ENCODE results near the gene C12orf75.

C12orf75 gene

DNA sequence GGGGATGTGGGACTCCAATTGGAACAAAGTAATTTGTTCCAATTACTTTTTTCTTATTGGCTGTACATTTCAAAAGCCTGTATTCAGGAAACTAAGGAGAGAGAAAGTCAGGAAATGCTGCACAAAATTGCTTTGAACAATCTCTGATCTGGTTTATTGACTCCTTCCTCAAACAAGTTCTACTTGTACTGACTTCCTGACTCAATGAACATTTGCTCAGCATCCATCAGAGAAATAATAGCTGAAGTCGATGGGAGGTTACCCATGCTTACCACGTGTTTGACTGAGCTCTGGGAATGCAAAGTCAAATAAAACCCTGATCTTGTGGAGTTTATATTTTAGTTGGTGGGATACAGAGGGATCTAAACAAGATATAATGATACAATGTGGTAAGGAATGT, 15.4 kb upstream of the C12orf75 start:
- TF ChIP-seq, protein P1, sequence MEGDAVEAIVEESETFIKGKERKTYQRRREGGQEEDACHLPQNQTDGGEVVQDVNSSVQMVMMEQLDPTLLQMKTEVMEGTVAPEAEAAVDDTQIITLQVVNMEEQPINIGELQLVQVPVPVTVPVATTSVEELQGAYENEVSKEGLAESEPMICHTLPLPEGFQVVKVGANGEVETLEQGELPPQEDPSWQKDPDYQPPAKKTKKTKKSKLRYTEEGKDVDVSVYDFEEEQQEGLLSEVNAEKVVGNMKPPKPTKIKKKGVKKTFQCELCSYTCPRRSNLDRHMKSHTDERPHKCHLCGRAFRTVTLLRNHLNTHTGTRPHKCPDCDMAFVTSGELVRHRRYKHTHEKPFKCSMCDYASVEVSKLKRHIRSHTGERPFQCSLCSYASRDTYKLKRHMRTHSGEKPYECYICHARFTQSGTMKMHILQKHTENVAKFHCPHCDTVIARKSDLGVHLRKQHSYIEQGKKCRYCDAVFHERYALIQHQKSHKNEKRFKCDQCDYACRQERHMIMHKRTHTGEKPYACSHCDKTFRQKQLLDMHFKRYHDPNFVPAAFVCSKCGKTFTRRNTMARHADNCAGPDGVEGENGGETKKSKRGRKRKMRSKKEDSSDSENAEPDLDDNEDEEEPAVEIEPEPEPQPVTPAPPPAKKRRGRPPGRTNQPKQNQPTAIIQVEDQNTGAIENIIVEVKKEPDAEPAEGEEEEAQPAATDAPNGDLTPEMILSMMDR (conservative IDR thresholded peaks at IDR 0.05) = no peak
- TF ChIP-seq ZFX (IDR thresholded peaks at IDR 0.05) = no peak

DNA sequence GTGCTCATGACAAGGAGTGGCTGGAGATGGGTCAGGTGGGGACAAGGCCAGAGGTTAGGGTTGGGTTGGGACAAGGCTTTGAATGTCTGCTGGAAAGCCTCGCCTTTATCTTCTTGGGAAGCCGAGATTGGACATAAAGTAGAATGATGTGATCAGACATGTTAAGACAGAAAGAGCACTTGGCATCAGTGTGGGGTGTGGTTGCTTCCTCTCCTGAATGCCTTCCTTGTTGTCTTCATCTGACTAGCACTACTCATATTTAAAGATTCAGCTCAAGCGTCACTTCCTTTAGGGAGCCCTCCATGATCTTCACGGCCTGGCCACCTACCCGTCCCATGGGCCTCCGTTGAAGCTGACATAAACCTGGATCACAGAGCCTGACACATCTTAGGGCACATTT, 14.8 kb upstream of the C12orf75 start:
- TF ChIP-seq ZFX (IDR thresholded peaks at IDR 0.05) = no peak
- TF ChIP-seq, protein P1 (conservative IDR thresholded peaks at IDR 0.05) = no peak
- no peak overlapping the region for H3K27ac ChIP-seq

More for the DNA sequence above, 15.4 kb upstream of the C12orf75 start:
- no peak overlapping the region for H3K27ac ChIP-seq

DNA sequence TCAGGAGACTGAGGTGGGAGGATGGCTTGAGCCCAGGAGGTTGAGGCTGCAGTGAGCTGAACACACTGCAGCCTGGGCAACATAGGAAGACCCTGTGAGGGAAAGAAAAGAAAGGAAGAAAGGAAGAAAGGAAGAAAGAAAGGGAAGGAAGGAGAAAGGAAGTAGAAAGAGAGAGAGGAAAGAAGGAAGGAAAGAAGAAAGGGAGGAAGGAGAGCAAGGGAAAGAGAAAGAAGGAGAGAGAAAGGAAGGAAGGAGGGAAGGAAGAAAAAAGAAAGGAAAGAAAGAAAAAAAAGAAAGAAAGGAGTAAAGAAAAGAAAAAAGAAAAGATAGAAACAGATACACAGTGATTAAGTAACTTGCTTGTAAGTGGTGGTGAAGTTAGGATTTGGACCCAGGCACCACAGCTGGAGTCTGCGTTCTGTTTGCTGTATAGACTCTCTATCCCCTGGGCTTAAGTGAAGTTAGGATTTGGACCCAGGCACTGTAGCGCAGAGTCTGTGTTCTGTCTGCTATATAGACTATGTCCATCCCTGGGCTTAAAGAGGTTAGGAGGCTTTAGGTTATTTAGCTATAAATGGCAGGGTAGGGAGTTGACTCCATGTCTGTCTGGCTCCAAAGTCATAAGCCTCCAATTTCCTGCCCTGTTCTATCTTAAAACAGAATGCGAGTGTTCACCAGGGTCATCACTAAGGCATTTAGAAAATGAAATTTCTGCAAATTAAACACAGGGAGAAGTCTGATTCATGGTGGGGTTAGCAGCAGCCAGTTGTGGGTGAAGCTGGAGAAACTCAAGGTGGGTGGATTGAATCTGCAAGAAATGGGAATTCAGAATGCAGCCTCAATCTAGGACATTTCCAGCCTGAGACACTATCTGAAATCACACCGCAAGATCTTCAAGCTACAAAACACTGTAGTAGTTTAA, 13.3 kb upstream of the C12orf75 start:
- no peak overlapping the region for H3K27ac ChIP-seq
- TF ChIP-seq, protein P1 (conservative IDR thresholded peaks at IDR 0.05) = no peak
- no peak for TF ChIP-seq ZFX (IDR thresholded peaks at IDR 0.05)

DNA sequence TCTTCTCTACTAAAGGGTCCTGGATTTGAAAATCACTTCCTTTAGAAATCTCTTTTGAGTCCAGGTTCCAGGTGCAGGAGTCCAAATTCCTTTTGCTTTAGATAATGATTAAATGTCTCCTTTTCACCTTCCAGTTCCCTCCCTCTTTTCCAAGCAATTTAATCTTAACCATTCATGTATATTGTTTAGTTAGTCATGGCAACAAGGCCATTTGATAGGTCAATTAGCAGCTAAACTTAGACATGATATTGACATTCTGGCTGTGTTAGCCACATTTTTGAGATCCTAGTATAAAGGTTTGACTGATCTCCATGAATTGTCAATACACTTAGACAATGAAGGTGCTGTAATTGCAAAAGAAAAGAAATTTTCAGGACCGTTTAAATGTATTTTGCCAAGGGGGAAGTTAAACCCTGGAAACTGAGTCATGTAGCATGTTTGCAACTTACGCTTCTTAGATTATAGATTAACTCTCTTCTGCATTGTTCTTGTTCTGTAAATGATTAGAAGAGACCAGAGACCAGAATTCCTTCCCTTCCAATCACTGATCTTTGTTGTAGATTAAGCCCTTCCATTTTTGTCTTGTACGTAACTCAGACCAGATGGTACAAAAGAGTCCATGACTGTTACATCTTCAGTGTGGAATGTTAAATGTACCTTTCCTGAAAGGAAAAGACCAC, 12.4 kb upstream of the C12orf75 start:
- TF ChIP-seq, protein P1 (conservative IDR thresholded peaks at IDR 0.05) = no peak
- TF ChIP-seq ZFX (IDR thresholded peaks at IDR 0.05) = no peak
- H3K27ac ChIP-seq = no peak overlapping the region

DNA sequence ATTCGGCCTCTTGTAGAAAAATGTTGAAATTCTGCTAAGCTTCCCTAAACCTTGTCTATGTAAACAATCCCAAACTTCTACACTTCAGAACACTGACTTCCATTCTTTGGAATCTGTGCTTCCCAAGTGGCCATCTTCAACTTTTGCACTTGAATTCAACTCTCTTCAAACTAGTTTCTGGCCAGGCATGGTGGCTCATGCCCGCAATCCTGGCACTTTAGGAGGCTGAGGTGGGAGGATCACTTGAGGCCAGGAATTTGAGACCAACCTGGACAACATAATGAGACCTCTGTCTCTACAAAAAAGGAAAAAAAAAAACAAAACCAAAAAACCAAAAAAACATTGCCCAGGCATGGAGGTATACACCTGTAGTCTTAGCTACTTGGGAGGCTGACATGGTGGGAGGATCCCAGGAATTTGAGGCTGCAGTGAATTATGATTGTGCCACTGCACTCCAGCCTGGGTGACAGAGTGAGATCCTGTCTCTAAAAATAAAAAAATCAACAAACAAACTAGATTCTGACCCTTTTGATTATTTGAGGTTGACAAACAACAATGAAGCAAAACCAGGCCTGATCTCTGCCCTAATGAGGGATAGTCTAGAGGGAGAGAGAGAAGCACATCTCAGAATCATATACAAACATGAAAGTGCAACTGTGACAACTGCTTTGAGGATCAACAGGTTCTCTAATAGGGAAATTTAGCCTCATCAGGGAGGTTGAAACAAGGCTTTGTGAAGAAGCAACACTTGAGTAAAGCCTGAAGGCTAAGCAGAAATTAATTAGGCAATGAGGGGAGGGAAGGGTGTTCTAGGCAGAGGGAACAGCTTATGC, 11.6 kb upstream of the C12orf75 start:
- no peak overlapping the region for H3K27ac ChIP-seq
- TF ChIP-seq, protein P1 (conservative IDR thresholded peaks at IDR 0.05) = no peak
- no peak for TF ChIP-seq ZFX (IDR thresholded peaks at IDR 0.05)

DNA sequence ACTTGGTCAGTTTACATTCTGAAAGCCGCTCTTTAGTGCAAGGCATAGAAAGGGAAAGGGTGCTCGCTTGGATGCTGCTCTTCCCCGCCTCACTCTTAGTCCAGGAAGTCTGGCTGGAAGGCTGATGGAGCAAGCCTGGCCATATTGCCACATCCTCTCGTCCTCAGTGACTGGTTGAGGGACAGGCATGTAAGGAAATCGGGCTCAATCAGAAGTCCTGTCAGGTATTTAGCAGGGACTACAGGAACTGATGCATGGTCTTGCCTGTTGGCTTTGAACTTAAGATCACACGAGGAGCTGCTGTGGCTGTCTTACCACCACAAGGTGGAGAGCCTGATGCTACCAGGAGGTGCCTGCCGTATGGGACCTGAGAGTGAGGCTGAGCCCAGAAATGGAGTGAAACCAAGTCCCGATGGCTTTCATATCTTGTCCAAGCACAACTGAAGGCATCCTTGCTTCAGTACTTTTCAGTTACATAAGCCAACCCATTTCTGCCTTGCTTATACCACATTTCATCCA, 10.7 kb upstream of the C12orf75 start:
- no peak for TF ChIP-seq ZFX (IDR thresholded peaks at IDR 0.05)
- TF ChIP-seq, protein P1 (conservative IDR thresholded peaks at IDR 0.05) = no peak
- H3K27ac ChIP-seq = no peak overlapping the region
